ENCODE measurements around the gene MYBL2.

Gene MYBL2

GRCh38 chr20:43665466-43666176 is 1.3 kb upstream of the MYBL2 start:
- Mint-ChIP-seq H3K4me3 (peak overlapping the region; percentile 12), H3K36me3 (ENCODE audit: insufficient read depth) (no peaks in the 10 kb centered on the region), H3K27ac (ENCODE audit: low read depth) (no peak overlapping the region), H3K4me1 (no peaks in the 10 kb centered on the region), H3K9me3 (no peaks in the 10 kb centered on the region), H3K27me3 (peaks cover 23% of the 10 kb centered on the region)
- no peak for ATAC-seq (replicated peaks; ENCODE audit: extremely low read depth, poor library complexity, severe bottlenecking)
- no peak for DNase-seq (ENCODE audit: low spot score in 2 of 2)

- H3K9me3 Mint-ChIP-seq, result no peaks in the 10 kb centered on the region
- no peak overlapping the region for H3K27ac Mint-ChIP-seq (ENCODE audit: low read depth)
- H3K4me1 Mint-ChIP-seq, result no peaks in the 10 kb centered on the region
- peaks cover 23% of the 10 kb centered on the region for H3K27me3 Mint-ChIP-seq
- DNase-seq (ENCODE audit: low spot score in 2 of 2), result no peak
- peak overlapping the region; percentile 44 for H3K4me3 Mint-ChIP-seq
- ATAC-seq (replicated peaks; ENCODE audit: extremely low read depth, poor library complexity, severe bottlenecking), result no peak
- no peaks in the 10 kb centered on the region for H3K36me3 Mint-ChIP-seq (ENCODE audit: insufficient read depth)
Observed at GRCh38 chr20:43667341-43668132, 623 bp downstream of the MYBL2 start.

DNA sequence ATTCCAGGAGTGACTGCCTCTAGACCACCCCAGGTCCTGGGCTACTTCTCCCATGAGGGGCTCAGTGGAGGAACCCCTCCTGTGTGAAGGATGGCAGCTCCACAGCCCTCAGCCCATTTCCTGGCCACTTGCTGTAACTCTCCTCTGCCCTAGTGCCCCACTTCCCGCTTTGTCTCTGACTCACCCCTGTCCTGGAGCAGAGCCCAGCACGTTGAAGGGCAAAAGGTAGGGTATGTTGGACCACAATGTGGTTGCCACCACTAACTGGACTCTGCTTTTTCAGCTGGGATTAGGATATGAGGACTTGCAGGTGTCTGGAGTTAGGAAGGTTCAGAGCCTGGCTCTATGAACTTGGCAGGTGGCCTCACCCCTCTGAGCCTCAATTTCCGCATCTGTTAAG is 2.4 kb downstream of the MYBL2 start:
- DNase-seq (ENCODE audit: low spot score in 2 of 2) (no peak), ATAC-seq (replicated peaks; ENCODE audit: extremely low read depth, poor library complexity, severe bottlenecking) (no peak)
- no peak overlapping the region for H3K4me3 Mint-ChIP-seq
- no peaks in the 10 kb centered on the region for H3K36me3 Mint-ChIP-seq (ENCODE audit: insufficient read depth)
- no peaks in the 10 kb centered on the region for H3K4me1 Mint-ChIP-seq
- peaks cover 23% of the 10 kb centered on the region for H3K27me3 Mint-ChIP-seq
- H3K27ac Mint-ChIP-seq (ENCODE audit: low read depth), result no peak overlapping the region
- H3K9me3 Mint-ChIP-seq, result no peaks in the 10 kb centered on the region

DNA sequence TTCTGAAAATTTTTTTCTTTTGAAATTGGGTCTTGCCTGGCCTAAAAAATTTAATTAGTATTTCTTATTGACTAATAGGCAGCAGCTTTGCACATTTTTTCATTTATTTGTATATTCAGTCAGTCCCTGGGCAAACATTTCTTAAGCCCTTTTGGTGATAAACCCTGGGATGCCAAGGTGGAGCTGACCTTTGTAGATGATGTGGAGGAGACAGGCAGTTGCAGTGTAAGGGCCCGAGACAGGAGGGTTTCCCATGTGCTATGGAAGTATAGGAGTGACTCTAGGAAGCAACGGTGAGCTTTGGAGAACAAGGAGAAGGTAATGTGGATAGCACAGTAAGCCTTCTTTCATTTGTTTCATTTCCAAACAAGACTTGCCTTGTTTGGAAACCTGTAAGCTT is 3.5 kb downstream of the MYBL2 start:
- no peak for ATAC-seq (replicated peaks; ENCODE audit: extremely low read depth, poor library complexity, severe bottlenecking)
- Mint-ChIP-seq H3K4me1 (no peaks in the 10 kb centered on the region), H3K4me3 (no peak overlapping the region), H3K27me3 (peaks cover 23% of the 10 kb centered on the region), H3K27ac (ENCODE audit: low read depth) (no peak overlapping the region), H3K9me3 (no peaks in the 10 kb centered on the region), H3K36me3 (ENCODE audit: insufficient read depth) (no peaks in the 10 kb centered on the region)
- DNase-seq (ENCODE audit: low spot score in 2 of 2), result no peak

DNA sequence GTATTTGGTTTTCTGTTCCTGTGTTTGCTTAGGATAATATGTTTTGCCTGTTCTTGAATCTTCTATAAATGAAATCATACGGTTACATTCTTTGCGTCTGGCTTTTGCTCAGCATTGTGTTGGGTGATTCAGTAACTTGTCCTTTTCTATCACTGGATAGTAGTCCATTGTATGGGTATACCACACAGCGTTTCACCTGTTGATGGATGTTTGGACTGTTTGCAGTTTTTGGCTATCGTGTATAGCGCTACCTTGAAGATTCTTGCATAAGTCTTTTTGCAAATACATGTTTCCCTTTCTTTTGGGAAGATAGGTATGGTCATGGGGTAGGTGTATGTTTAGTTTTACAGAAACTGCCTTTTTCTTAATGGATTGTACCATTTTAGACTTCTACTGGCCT is 9.5 kb downstream of the MYBL2 start:
- H3K9me3 Mint-ChIP-seq, result no peaks in the 10 kb centered on the region
- no peak overlapping the region for H3K4me3 Mint-ChIP-seq
- DNase-seq (ENCODE audit: low spot score in 2 of 2) (no peak), ATAC-seq (replicated peaks; ENCODE audit: extremely low read depth, poor library complexity, severe bottlenecking) (no peak)
- H3K27me3 Mint-ChIP-seq, result no peaks in the 10 kb centered on the region
- no peaks in the 10 kb centered on the region for H3K4me1 Mint-ChIP-seq
- H3K27ac Mint-ChIP-seq (ENCODE audit: low read depth), result no peak overlapping the region
- H3K36me3 Mint-ChIP-seq (ENCODE audit: insufficient read depth), result no peaks in the 10 kb centered on the region

GRCh38 chr20:43680981-43681380 is 14.1 kb downstream of the MYBL2 start:
- Mint-ChIP-seq H3K4me1 (no peaks in the 10 kb centered on the region), H3K27ac (ENCODE audit: low read depth) (peak overlapping the region; percentile 54), H3K36me3 (ENCODE audit: insufficient read depth) (no peaks in the 10 kb centered on the region), H3K4me3 (no peak overlapping the region), H3K9me3 (no peaks in the 10 kb centered on the region), H3K27me3 (no peaks in the 10 kb centered on the region)
- no peak for ATAC-seq (replicated peaks; ENCODE audit: extremely low read depth, poor library complexity, severe bottlenecking)
- DNase-seq (ENCODE audit: low spot score in 2 of 2), result no peak

- no peak overlapping the region for H3K4me3 Mint-ChIP-seq
- H3K9me3 Mint-ChIP-seq, result no peaks in the 10 kb centered on the region
- H3K27me3 Mint-ChIP-seq, result no peaks in the 10 kb centered on the region
- DNase-seq (ENCODE audit: low spot score in 2 of 2), result no peak
- no peaks in the 10 kb centered on the region for H3K4me1 Mint-ChIP-seq
- H3K27ac Mint-ChIP-seq (ENCODE audit: low read depth), result peak overlapping the region; percentile 54
- H3K36me3 Mint-ChIP-seq (ENCODE audit: insufficient read depth), result no peaks in the 10 kb centered on the region
- ATAC-seq (replicated peaks; ENCODE audit: extremely low read depth, poor library complexity, severe bottlenecking), result peak; percentile 35
Observed at GRCh38 chr20:43681468-43681942, 14.6 kb downstream of the MYBL2 start.

DNA sequence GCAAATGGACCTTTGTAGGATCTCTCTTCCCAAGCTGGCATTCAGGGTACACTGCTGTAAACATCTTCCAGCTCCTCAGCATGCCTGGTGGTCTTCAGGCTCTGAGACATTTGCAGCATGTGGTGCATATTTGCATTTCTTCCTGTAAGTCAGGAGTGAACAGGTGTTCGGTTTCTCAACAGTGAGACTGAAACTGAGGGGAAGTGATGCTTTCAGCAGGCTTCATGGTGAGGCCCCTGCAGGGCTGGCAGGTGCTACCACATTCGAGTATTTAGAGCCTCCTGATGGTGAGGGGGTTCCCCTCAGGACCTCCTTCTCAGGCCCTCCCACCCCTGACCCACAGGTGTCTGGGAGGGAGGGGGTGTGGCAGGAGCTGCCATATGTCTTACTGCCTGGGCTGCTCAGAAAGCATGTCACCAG is 15.1 kb downstream of the MYBL2 start:
- DNase-seq (ENCODE audit: low spot score in 2 of 2) (no peak), ATAC-seq (replicated peaks; ENCODE audit: extremely low read depth, poor library complexity, severe bottlenecking) (peak; percentile 62)
- Mint-ChIP-seq H3K27me3 (no peaks in the 10 kb centered on the region), H3K36me3 (ENCODE audit: insufficient read depth) (no peaks in the 10 kb centered on the region), H3K4me3 (no peak overlapping the region), H3K27ac (ENCODE audit: low read depth) (peak overlapping the region; percentile 54), H3K4me1 (no peaks in the 10 kb centered on the region), H3K9me3 (no peaks in the 10 kb centered on the region)

DNA sequence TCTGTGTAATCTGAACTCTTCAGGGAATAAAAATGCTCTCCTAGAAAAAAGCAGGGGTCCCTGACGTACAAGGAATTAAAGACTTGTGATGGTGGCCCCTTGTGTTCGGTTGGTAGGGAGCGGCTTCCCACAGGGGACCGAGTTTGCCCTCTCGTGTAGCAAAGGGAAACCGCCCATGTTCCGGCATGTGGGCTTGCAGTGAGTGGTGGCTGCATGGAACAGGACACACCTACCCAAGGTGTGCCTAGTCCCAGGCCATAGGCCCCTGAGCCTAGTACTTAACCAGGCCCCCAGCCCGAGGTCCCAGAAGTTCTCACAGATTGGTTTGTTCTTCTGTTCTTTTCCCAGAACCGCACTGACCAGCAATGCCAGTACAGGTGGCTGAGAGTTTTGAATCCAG is 15.5 kb downstream of the MYBL2 start:
- no peaks in the 10 kb centered on the region for H3K27me3 Mint-ChIP-seq
- H3K4me1 Mint-ChIP-seq, result no peaks in the 10 kb centered on the region
- no peak overlapping the region for H3K4me3 Mint-ChIP-seq
- no peaks in the 10 kb centered on the region for H3K9me3 Mint-ChIP-seq
- ATAC-seq (replicated peaks; ENCODE audit: extremely low read depth, poor library complexity, severe bottlenecking), result no peak
- no peak for DNase-seq (ENCODE audit: low spot score in 2 of 2)
- H3K27ac Mint-ChIP-seq (ENCODE audit: low read depth), result peak overlapping the region; percentile 54
- no peaks in the 10 kb centered on the region for H3K36me3 Mint-ChIP-seq (ENCODE audit: insufficient read depth)

- DNase-seq (ENCODE audit: low spot score in 2 of 2) (no peak), ATAC-seq (replicated peaks; ENCODE audit: extremely low read depth, poor library complexity, severe bottlenecking) (no peak)
- Mint-ChIP-seq H3K4me3 (no peak overlapping the region), H3K36me3 (ENCODE audit: insufficient read depth) (no peaks in the 10 kb centered on the region), H3K4me1 (no peaks in the 10 kb centered on the region), H3K27ac (ENCODE audit: low read depth) (no peak overlapping the region), H3K9me3 (no peaks in the 10 kb centered on the region), H3K27me3 (no peaks in the 10 kb centered on the region)
Observed at GRCh38 chr20:43686820-43687219, 19.9 kb downstream of the MYBL2 start.

GRCh38 chr20:43689165-43689564 is 22.3 kb downstream of the MYBL2 start:
- Mint-ChIP-seq H3K27me3 (no peaks in the 10 kb centered on the region), H3K27ac (ENCODE audit: low read depth) (no peak overlapping the region), H3K4me3 (no peak overlapping the region), H3K4me1 (no peaks in the 10 kb centered on the region), H3K9me3 (no peaks in the 10 kb centered on the region), H3K36me3 (ENCODE audit: insufficient read depth) (no peaks in the 10 kb centered on the region)
- DNase-seq (ENCODE audit: low spot score in 2 of 2) (no peak), ATAC-seq (replicated peaks; ENCODE audit: extremely low read depth, poor library complexity, severe bottlenecking) (no peak)

- H3K4me1 Mint-ChIP-seq, result no peaks in the 10 kb centered on the region
- H3K27me3 Mint-ChIP-seq, result no peaks in the 10 kb centered on the region
- DNase-seq (ENCODE audit: low spot score in 2 of 2), result no peak
- H3K27ac Mint-ChIP-seq (ENCODE audit: low read depth), result no peak overlapping the region
- H3K4me3 Mint-ChIP-seq, result no peak overlapping the region
- no peak for ATAC-seq (replicated peaks; ENCODE audit: extremely low read depth, poor library complexity, severe bottlenecking)
- no peaks in the 10 kb centered on the region for H3K9me3 Mint-ChIP-seq
- no peaks in the 10 kb centered on the region for H3K36me3 Mint-ChIP-seq (ENCODE audit: insufficient read depth)
Observed at GRCh38 chr20:43690943-43691598, 24.2 kb downstream of the MYBL2 start.

All from central memory CD8-positive, alpha-beta T cell (primary cell).